NCI-H748 treated with DMSO at 0.1 percent for 48 hours (cell line): ENCODE measurements around the gene TNFSF11.
"Not testable (repeated sequence)": the region's sequence is repeated elsewhere in the genome, so short reads cannot be mapped to it uniquely, and the experiment has no call there.

Source experiments
- DNase-seq: peaks from one replicate; lab custom pipeline; 2025; lab: John Stamatoyannopoulos, UW

Gene TNFSF11

DNA sequence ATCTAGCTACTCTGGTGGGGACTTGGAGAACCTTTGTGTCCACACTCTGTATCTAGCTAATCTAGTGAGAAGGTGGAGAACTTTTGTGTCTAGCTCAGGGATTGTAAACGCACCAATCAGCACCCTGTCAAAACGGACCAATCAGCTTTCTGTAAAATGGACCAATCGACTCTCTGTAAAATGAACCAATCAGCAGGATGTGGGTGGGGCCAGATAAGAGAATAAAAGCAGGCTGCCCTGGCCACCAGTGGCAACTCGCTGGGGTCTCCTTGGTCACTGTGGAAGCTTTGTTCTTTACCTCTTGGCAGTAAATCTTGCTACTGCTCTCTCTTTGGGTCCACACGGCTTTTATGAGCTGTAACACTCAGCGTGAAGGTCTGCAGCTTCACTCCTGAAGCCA is 13.6 kb upstream of the TNFSF11 start:
- DNase-seq = not testable (repeated sequence)

DNA sequence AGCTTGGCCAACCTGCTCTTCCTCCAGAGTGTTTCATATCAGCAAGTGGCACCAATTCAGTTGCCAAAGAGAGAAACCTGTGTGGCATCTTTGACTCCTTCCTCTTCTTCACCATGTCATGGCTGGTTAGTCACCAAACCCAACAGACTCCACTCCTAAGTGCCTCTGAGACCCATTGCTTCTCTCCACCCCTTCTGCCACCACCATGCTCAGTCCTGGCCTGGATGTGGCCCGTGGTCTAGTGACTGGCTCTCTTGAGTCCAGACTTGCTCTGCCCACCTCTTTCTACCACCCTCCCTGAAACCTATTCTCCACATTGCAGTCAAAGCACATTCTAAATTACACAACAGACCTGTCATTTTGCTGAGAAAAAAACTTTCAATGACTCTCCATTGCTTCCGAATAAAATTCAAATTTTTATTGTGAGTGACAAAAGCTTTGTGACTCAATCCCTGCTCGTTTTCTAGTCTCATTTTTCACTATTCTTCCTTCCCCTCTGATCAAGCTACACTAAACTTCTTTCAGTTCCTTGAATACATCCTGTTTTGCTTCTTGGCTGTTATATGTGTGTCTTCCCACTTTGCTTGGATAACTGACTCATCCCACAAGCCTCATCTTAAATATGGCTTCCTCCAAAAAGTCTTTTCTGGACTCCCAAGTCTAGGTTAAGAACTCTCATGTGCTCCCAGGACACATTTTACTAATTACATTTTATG is 12.0 kb upstream of the TNFSF11 start:
- no peak for DNase-seq

DNA sequence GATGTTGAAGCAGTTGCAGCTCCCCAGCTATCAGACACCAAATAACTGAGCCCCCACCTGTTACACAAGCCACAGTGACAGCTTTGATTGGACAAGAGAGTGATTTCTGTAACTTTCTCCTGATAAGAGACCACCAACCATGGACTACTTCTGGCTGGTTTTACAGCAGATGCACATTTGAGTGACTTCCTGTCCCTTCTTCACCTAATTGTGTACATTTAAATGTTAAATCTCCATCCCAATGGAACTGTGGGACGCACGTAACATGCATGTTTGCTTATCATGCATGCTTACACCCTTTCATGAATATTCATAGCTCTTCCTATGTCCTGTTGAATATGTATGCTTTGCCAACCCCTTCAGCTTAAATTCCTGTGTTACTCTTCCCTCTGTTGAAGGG is 6.0 kb upstream of the TNFSF11 start:
- no peak for DNase-seq

DNA sequence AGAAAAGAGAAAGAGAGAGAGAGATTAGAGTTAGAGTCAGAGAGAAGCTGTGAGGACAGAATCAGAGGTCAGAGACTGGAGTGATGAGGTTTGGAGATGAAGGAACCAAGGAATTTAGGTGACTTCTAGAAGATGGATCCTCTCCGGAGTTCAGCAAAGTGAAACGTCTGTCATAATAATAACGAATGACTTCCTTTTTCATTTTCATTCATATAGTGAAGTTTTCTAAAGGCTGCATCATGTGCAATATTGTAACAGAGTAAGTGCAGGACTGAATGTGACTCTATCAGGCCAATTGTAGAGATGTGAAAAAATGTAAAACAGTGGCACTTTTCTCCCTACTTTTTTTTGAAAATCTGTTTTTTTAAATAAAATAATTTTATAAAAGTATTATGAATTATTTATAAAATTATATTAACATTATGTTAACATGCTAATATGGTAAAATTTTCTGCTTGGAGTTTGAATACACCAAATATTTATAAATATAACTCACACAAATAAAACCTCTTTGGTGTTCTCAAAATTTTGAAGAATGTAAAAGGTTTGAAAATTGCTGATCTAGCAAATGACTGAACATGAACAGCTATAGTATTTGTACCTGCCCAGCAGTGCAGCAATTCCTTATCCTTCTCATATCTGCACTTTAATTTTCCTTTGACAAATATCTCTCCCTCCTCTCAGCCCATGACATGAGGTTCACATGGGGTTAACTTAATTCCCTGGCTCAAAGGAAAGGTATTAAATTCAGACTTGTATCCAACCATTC is 4.2 kb upstream of the TNFSF11 start:
- DNase-seq = no peak

DNA sequence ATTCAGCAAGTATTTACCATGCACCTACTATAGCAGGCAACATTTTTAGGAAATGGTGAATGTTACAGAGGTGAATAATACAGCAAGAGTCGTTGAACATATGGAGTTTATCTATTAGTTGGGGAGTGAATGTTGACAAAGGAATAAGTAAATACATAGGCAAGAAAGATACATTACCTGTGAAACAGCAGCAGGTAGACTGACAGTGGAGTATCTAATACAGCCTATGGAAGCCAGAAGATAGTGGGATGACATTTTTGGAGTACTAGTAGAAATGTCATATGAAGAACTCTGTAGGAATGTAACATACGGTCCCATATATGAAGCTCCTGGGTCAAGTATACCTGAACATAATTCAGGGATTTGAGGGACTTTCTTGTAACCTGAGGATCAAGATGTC is 2.1 kb upstream of the TNFSF11 start:
- DNase-seq = no peak

DNA sequence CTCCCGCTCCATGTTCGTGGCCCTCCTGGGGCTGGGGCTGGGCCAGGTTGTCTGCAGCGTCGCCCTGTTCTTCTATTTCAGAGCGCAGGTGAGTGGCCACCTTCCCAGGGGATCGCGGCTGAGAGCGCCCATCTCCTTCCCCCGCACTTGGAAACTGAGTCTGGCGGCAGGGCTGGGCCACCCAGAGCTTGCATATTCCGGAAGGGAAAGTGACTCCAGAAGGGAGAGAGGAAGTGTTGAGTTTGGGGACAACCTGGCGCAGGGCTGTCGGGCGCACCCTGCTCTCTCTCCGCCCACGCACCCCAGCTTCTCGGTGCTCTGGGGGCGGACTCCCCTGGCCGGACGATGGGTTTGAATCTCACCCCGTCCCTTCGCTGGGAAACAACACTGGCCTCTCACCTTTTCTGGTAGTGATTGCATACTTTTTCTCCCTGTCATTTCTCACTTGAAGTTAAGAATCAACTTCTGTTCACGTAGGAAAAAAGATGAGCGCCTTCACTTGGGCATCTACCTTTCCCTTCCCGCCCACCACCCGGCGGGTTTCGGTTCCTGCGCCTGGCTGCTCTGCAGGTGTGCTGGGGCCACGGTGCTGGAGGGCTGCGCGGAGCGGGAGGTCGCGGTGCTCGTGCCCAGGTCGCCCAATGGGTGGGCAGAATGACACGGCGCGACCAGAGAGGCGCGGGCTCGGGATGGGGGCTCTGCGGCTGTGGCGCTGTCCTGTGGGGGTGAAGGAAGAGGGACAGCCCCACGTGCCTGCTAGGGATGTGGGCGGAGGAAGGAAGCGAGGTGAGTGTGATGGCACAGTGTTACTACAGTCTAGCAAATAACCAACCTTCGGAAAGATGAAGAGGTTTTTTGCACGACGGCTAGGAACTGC is 721 bp downstream of the TNFSF11 start:
- no peak for DNase-seq

DNA sequence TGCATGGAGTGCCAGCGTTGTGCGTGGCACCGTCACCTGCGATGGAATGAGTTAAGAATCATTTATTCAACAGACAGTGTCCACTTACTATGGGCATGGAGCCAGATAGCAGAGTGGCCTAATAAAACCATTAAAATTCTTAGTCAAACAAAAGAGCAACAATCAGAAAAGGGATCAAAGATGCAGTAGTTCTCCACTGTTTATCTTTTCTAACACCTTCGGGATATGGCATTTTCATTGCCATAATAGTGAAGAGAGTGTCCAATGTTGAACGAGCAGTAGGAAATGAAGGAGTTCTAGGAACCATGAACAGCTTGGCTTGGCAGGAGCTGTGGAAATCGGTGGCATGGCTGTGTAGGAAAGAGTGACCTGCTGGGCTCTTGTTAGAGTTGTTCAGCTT is 2.0 kb downstream of the TNFSF11 start:
- peak; percentile 51 for DNase-seq

DNA sequence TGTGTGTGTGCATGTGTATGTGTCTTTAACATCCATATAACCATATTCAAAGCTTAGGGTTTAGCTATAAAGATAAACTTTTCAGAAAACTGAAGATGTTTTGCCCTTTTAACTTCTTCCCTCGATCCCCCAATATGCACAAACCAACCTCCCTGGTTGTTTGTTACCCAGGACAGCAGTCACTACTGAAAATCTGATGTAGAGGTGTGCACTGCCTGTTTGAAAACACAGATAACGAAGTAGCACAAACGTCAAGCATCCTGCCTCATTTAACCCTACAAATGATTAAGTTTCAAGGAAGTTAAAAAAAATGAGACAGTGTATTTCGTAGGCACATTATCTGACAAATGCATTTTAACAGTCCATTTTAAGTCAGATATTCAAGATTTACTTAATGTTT is 3.6 kb downstream of the TNFSF11 start:
- no peak for DNase-seq

DNA sequence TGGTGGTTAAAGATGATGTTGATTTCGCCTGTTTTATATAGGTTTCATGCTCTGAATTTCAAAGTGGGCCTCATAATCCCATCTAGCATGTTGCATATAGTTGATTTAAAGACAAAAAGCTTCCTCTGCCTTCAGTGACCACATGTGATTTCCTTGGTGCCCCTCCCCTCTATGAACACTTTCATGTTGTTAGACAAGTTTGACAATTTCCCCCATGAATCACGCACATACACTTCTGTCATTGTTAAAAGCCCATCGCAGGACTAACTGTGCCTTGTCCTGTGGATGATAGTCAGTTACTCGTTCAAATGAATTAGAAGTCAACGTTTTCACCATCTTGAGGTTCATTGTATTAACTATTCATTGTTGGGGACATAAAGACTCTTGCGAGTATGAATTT is 6.7 kb downstream of the TNFSF11 start:
- no peak for DNase-seq

DNA sequence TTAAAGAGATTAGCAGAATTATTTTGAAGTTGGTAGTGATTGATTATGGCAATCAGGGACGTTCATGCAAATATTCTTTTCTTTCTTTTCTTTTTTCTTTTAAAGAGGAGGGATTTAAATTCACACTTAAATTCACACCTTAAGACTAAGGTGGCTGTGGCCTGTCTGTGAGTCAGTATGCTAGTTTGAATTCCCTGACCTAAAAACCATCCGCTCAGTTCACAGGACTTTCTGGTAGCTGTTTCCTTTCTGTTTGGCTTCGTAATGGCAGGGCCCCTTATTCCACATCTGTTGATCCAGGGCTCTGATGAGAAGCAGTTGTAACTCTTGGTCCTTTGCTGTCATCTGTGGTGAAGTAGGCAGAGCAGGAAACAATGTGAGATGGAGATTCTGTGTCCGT is 7.5 kb downstream of the TNFSF11 start:
- no peak for DNase-seq

DNA sequence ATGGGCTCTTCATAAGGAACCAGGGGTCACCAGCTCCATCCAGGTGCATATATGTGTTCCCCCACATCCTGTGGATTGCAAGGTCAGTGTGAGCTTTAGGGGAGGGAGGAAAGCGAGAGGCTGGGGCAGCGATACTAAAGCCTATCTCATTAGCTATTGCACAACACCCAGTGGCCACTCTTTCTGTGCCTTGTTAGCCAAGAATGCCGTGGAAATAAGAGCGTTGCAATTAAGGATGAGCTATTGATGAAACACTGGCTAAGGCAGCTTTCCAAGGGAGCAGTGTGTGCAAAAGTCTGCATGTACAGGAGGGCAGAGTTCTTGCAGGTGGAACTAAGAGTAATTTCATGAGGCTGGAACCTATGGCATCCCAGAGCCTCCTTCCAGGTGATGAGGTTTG is 17.6 kb downstream of the TNFSF11 start:
- no peak for DNase-seq

DNA sequence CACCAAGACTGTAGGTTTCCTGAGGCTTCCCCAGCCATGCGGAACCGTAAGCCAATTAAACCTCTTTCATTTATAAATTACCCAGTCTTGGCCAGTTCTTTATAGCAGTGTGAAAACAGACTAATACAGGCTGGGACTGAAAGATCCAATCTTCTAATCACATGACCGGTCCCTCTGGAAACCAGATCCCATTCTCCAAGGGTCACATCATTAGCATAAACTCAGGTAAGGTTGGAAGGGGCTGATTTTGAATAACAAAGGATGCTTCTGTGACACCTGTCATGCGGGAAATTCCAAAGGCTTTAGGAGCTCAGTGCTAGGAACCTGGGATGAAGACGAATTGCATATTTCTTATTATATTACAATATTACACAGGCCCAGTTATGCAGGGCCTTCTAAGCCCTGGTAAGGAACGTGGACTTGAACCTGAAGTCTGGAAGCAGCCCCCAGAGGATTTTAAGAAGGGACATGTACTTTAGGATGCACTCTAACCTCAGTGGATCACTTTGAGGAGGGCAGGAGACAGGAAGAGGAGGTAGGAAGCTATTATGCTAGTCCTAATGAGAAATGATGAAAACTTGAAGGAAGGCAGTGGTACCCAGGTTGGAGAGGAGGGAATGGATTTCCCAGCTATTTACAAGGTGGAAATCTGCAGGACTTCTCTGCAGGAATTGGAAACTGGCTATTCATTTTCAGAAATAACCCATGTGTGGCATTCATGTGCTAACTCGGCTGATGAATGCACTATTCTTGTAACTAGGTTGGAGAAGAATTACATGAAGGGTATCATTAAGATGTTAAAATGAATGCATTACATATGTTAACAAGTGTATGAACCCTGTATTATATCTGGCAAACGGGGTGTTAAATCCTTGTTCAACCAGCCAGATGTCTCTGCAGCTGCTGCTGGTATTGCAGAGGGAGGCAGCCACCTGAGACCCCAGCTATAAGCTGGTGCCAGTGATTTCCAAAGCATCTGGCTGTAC is 19.3 kb downstream of the TNFSF11 start:
- DNase-seq = no peak

DNA sequence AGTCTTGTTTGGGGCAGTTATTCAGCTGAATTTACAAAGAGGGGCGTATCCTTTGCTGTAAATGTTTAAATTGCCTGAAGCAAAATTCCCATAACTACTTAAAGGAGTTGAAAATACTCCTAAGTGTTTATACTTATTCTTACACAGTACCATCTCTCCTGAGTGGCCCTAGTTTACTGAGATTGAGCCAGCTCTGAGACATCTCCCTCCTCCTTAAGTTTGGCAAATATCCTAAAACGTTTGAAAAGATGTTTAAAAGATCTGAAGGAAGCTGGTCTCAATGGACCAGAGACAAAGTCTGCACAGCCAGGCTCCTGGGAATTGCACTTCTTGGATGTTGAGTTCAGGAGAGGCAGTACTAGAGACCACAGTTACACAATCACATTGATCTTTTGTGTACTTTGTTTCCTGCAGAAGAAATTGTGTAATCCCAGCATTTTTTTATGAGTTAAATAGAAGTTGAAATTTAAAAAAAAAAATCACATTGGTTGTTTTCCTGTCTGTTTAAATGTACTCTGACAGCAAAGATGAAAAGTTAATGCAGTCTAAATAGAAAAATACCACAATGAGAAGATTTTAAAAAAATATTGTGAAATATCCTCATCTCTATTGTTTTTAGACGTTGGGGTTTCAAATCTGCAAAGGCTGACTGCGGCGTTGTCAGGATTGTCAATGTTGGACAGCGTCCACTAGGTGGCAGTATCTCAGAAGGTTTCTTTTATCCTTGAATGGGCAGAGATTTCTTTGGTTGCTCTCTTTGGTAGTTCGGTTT is 20.7 kb downstream of the TNFSF11 start:
- peak; percentile 82 for DNase-seq

DNA sequence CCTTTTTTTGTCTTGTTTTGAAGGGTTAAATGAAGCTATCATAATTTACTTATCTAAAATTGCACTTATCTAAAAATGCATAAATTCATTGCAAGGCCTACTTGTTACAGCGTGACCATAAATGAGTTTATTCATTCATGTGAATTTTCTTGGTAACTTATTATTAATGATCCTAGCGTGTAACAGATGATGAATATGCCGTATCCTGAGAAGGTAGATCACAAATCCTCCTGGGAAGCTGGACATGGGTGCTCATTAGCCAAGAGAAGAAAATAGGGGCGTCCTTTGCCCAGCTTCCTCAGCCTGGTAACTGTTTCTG is 21.3 kb downstream of the TNFSF11 start:
- DNase-seq = no peak

DNA sequence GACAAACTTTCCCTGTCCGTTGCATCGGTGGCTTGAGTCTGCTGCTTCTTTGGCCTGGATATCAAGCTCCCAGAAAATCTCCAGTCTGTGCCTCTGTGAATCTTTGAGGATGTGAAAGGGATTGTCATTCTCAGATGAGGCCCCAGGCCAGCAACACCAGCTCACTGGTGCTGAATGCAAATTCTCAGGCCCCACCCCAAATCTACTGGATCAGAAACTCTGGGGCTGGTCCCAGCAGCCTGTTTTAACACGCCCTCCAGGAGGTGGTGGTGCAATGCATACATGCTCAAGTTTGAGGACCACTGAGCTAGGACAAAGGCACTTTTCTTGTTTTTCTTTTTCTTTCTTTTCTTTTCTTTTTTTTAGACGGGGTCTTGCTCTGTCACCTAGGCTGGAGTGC is 23.6 kb downstream of the TNFSF11 start:
- DNase-seq = no peak

DNA sequence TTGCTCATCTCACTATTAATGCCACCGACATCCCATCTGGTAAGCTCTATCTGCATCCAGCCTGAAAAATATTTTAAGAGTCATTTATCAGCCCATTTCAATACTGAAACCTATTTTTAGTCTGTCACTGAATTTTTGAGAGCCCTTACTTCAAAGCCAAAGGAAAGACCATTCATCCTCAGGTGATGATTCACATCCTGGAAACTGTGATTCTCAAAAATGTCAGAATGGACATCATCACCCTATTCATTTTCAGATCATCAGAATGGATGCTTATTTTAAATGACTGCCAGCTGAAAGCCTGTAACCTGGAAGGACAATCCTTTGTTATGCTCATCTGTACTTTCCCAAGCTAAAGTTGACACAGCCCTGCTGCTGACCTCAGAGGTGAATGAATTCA is 27.0 kb downstream of the TNFSF11 start:
- no peak for DNase-seq

DNA sequence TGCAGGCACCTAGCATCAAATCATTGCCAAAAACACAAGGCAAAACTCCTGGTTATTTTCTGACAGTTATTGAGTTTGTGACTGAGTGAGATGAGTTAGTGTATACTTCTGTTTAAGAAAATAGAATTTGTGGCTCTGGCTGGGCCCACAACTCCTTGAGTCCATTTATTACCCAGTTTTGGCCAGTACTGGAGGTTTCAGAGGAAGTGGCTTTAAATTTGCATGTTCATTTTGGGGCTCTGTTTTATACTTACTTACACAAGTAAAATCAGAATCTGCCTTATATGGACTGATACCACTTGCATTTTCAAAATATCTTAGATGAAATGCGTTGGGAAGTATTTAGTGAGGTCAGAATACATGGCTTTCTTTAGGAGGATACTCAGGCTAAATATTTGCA is 29.0 kb downstream of the TNFSF11 start:
- no peak for DNase-seq

DNA sequence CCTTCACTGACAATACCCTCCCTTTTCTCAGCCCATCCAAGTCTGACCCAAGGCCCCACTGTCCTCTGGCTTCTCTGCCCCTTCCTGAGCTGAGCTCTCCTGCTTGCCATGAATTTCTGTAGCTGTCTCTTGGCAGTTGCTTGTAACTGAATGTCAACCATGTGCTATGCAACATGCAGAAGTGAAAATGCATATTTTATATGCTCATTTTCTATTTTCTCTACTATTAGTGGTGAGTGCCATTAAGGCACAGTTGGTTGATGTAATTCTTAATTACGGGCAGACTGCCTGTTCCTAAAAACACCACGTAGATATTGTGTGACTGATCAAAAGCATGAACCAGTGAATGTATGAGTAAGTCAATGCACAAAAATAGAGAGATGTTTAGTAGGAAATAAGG is 29.6 kb downstream of the TNFSF11 start:
- DNase-seq = no peak

DNA sequence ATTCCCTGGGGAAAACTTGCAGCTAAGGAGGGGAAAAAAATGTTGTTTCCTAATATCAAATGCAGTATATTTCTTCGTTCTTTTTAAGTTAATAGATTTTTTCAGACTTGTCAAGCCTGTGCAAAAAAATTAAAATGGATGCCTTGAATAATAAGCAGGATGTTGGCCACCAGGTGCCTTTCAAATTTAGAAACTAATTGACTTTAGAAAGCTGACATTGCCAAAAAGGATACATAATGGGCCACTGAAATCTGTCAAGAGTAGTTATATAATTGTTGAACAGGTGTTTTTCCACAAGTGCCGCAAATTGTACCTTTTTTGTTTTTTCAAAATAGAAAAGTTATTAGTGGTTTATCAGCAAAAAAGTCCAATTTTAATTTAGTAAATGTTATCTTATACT is 33.6 kb downstream of the TNFSF11 start:
- peak; percentile 48 for DNase-seq

DNA sequence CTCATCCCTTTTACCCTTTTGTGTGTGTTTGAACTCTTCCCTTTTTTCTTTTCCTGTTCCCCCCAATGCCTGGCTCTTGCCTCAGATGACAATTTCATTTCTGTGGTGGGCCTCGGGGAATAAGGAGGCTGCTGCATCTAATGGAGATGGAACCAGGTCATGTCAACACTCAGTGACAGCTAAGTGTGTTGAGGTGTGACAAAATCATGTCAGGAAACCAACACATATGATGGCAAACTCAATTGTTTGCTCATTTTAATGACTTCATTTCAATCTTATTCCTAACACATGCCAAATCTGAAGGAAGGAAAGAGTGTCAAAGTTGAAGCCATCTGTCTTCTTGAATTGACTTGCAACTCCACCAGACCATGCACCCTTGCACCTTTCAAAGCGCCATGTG is 36.7 kb downstream of the TNFSF11 start:
- no peak for DNase-seq
